GM23338 (cell line): ENCODE results near the gene RIIAD1. TPM values are rescaled to one million over a fixed set of nuclear protein-coding genes. Genes with fewer than 3 reads are reported as not detected.

Experiments used
- ATAC-seq: fragments of 200-7000 bp; cut with Tn5 transposase; 3 replicates; pipeline ENCODE4 v1.9.1; 2020
- DNase-seq: peaks from one replicate; pipeline ENCODE4 v3.0.0-alpha.2; 2015; ENCODE audit warnings: low spot score
- H2AFZ ChIP-seq: fragments of 200-600 bp; sonication (generic); 2 replicates; pipeline ENCODE4 v1.8.0; 2016; ENCODE audit warnings: antibody characterized with exemption, mild to moderate bottlenecking, moderate library complexity
- H3F3A ChIP-seq: fragments of 200-600 bp; sonication (generic); replicated peaks from 2 replicates; pipeline ENCODE4 v1.8.0; 2017; ENCODE audit warnings: antibody characterized with exemption, mixed run types, low read depth
- H3K27ac ChIP-seq: fragments of 200-600 bp; sonication (generic); 2 replicates; pipeline ENCODE4 v1.6.1; 2016; ENCODE audit warnings: low read depth
- H3K27me3 ChIP-seq: fragments of 200-600 bp; sonication (generic); 2 replicates; pipeline ENCODE4 v1.8.0; 2016; ENCODE audit warnings: mild to moderate bottlenecking, mixed run types, moderate library complexity; ENCODE audit not compliant: insufficient read depth
- H3K36me3 ChIP-seq: fragments of 200-600 bp; sonication (generic); 2 replicates; pipeline ENCODE4 v1.8.0; 2016; ENCODE audit warnings: mild to moderate bottlenecking; ENCODE audit not compliant: insufficient read depth
- H3K4me1 ChIP-seq: fragments of 200-600 bp; sonication (generic); 2 replicates; pipeline ENCODE4 v1.8.0; 2016; ENCODE audit warnings: mild to moderate bottlenecking, moderate library complexity; ENCODE audit not compliant: insufficient read depth
- H3K4me2 ChIP-seq: fragments of 200-600 bp; sonication (generic); 2 replicates; pipeline ENCODE4 v1.7.1; 2017; ENCODE audit warnings: mixed run types
- H3K4me3 ChIP-seq: fragments of 200-600 bp; sonication (generic); 2 replicates; pipeline ENCODE4 v1.6.1; 2016; ENCODE audit warnings: mixed run types
- H3K79me2 ChIP-seq: fragments of 200-600 bp; sonication (generic); replicated peaks from 2 replicates; pipeline ENCODE4 v1.8.0; 2017; ENCODE audit warnings: mild to moderate bottlenecking; ENCODE audit not compliant: insufficient read depth
- H3K9me2 ChIP-seq: fragments of 200-600 bp; sonication (generic); 2 replicates; pipeline ENCODE4 v1.8.0; 2017; ENCODE audit not compliant: insufficient read depth
- H4K20me1 ChIP-seq: fragments of 200-600 bp; sonication (generic); replicated peaks from 2 replicates; pipeline ENCODE4 v1.8.0; 2017; ENCODE audit warnings: mild to moderate bottlenecking; ENCODE audit not compliant: insufficient read depth
- H3K27ac Mint-ChIP-seq: 2 replicates; pipeline ENCODE4 v1.8.0; 2020; ENCODE audit warnings: inconsistent platforms, mild to moderate bottlenecking, moderate library complexity, mixed read lengths
- H3K27me3 Mint-ChIP-seq: 3 replicates; pipeline ENCODE4 v1.8.0; 2022; ENCODE audit warnings: low read depth, mild to moderate bottlenecking, moderate library complexity, mixed read lengths, inconsistent platforms; ENCODE audit not compliant: insufficient read depth, poor library complexity
- H3K36me3 Mint-ChIP-seq: 3 replicates; pipeline ENCODE4 v1.8.0; 2021; ENCODE audit warnings: low read depth, mild to moderate bottlenecking, inconsistent platforms, moderate library complexity, mixed read lengths
- H3K4me1 Mint-ChIP-seq: 3 replicates; pipeline ENCODE4 v1.8.0; 2020; ENCODE audit warnings: mild to moderate bottlenecking, inconsistent platforms, mixed read lengths
- H3K4me3 Mint-ChIP-seq: 3 replicates; pipeline ENCODE4 v1.8.0; 2021; ENCODE audit warnings: moderate library complexity, mild to moderate bottlenecking, inconsistent platforms, mixed read lengths
- H3K9me3 Mint-ChIP-seq: 3 replicates; pipeline ENCODE4 v1.8.0; 2020; ENCODE audit warnings: moderate library complexity, mild to moderate bottlenecking, inconsistent platforms, mixed read lengths
- EZH2phosphoT487 ChIP-seq: fragments of 200-600 bp; sonication (generic); IDR thresholded peaks from one replicate; pipeline ENCODE4 v1.8.1; 2018; ENCODE audit warnings: antibody characterized with exemption; ENCODE audit not compliant: unreplicated experiment
- JUNB ChIP-seq: IDR thresholded peaks from one replicate; pipeline ENCODE4 v1.6.1; 2016; ENCODE audit warnings: antibody characterized with exemption; ENCODE audit not compliant: unreplicated experiment
- NANOG ChIP-seq: IDR thresholded peaks from 2 replicates; pipeline ENCODE4 v1.6.1; 2016; ENCODE audit warnings: antibody characterized with exemption, borderline replicate concordance
- POLR2AphosphoS5 ChIP-seq: IDR thresholded peaks from 2 replicates; pipeline ENCODE4 v1.6.1; 2016; ENCODE audit warnings: antibody characterized with exemption, low read depth
- STAT1 ChIP-seq: IDR thresholded peaks from one replicate; pipeline ENCODE4 v1.6.1; 2016; ENCODE audit warnings: antibody characterized with exemption; ENCODE audit not compliant: unreplicated experiment
- ZNF114 ChIP-seq: fragments of 250-450 bp; sonication (Bioruptor Pico); IDR thresholded peaks from 2 replicates; pipeline ENCODE4 v1.5.0; 2020; ENCODE audit warnings: mild to moderate bottlenecking, moderate library complexity
- ZNF331 ChIP-seq: fragments of 250-450 bp; sonication (Bioruptor Pico); IDR thresholded peaks from 2 replicates; pipeline ENCODE4 v1.5.0; 2020; ENCODE audit warnings: low read depth, mild to moderate bottlenecking, moderate library complexity
- polyA plus RNA-seq: library from polyadenylated mRNA; unstranded; fragments of >200 nt; fragmentation: Nextera tagmentation; extraction: Ambion mirVana; gene quantifications from 2 replicates; pipeline ENCODE4 v1.2.1, GENCODE V29; 2016
- total RNA-seq: library from RNA; depleted of rRNA; stranded (reverse); fragments of >200 nt; shearing (Covaris generic); gene quantifications from 2 replicates; pipeline ENCODE4 v1.2.3, GENCODE V29; 2014
- TF ChIP-seq, protein P1 (sequence below): fragments of 250-450 bp; sonication (Bioruptor Pico); IDR thresholded peaks from 2 replicates; pipeline ENCODE4 v1.5.0; 2020; ENCODE audit warnings: mild to moderate bottlenecking, moderate library complexity
- TF ChIP-seq, protein P2 (sequence below): IDR thresholded peaks from 2 replicates; pipeline ENCODE4 v1.6.1; 2016; ENCODE audit warnings: antibody characterized with exemption
- TF ChIP-seq, protein P3 (sequence below): IDR thresholded peaks from one replicate; pipeline ENCODE4 v1.6.1; 2018; ENCODE audit warnings: antibody characterized with exemption; ENCODE audit not compliant: unreplicated experiment

The RIIAD1 gene
- total and polyA plus RNA-seq, 2 experiments from 2014 or later, result not detected

DNA sequence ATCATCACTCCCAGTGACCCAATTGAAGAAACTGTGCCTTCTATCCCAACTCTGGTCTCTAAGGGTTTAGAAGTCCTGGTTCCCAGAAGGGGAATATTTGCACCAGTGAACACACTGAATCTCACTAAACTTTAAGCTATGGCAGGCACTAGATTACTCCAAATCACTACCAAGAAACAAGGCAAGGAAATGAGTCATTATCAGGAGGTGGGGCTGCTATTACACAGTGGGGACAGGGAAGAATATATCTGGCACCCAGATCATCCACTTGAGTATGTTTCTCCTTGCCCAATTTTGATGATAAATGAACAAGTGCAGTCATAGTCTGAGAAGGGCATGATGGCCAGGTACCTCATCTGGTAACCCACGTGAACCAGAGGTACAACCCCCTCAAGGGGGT is 35.0 kb downstream of the RIIAD1 start (continued):
- no peak for TF ChIP-seq EZH2phosphoT487

DNA sequence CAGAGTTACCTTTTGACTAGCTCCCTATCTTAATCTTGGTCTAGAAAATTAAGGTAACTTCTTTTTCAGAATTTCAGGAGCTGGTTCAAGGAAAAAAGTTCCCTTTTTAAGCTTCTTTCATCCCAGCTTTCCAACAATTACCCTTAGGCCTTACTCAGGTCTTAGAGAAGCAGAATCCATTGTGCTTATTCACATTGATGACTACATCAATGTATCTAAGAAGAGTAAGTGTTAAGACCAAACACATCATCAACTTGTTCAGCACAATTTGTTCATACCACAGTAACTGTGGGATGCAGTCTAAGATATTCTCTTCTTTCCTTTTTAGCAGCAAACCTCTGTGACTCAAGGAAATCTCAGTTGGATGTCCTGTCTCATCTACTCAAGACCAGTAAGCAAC is 37.9 kb downstream of the RIIAD1 start:
- ATAC-seq (no peak), DNase-seq (no peak)
- peaks cover 23% of the 10 kb centered on the region for H3K36me3 ChIP-seq
- Mint-ChIP-seq H3K27me3 (peaks cover 4% of the 10 kb centered on the region), H3K4me3 (no peak overlapping the region), H3K27ac (no peak overlapping the region), H3K36me3 (peaks cover 32% of the 10 kb centered on the region), H3K9me3 (no peaks in the 10 kb centered on the region), H3K4me1 (peaks cover 2% of the 10 kb centered on the region; the same call in 2 of the 3 replicates)
- no peaks in the 10 kb centered on the region for H3K27me3 ChIP-seq
- peaks cover 5% of the 10 kb centered on the region; the same call in 1 of the 2 replicates for H3K4me1 ChIP-seq
- H3F3A ChIP-seq, result no peaks in the 10 kb centered on the region
- no peaks in the 10 kb centered on the region for H4K20me1 ChIP-seq
- H3K4me2 ChIP-seq, result no peak overlapping the region
- no peak overlapping the region for H3K27ac ChIP-seq
- TF ChIP-seq JUNB (no peak), NANOG (no peak), ZNF331 (no peak), ZNF114 (CRISPR knock-in tag) (no peak), POLR2AphosphoS5 (no peak), STAT1 (no peak)
- TF ChIP-seq, protein P1, sequence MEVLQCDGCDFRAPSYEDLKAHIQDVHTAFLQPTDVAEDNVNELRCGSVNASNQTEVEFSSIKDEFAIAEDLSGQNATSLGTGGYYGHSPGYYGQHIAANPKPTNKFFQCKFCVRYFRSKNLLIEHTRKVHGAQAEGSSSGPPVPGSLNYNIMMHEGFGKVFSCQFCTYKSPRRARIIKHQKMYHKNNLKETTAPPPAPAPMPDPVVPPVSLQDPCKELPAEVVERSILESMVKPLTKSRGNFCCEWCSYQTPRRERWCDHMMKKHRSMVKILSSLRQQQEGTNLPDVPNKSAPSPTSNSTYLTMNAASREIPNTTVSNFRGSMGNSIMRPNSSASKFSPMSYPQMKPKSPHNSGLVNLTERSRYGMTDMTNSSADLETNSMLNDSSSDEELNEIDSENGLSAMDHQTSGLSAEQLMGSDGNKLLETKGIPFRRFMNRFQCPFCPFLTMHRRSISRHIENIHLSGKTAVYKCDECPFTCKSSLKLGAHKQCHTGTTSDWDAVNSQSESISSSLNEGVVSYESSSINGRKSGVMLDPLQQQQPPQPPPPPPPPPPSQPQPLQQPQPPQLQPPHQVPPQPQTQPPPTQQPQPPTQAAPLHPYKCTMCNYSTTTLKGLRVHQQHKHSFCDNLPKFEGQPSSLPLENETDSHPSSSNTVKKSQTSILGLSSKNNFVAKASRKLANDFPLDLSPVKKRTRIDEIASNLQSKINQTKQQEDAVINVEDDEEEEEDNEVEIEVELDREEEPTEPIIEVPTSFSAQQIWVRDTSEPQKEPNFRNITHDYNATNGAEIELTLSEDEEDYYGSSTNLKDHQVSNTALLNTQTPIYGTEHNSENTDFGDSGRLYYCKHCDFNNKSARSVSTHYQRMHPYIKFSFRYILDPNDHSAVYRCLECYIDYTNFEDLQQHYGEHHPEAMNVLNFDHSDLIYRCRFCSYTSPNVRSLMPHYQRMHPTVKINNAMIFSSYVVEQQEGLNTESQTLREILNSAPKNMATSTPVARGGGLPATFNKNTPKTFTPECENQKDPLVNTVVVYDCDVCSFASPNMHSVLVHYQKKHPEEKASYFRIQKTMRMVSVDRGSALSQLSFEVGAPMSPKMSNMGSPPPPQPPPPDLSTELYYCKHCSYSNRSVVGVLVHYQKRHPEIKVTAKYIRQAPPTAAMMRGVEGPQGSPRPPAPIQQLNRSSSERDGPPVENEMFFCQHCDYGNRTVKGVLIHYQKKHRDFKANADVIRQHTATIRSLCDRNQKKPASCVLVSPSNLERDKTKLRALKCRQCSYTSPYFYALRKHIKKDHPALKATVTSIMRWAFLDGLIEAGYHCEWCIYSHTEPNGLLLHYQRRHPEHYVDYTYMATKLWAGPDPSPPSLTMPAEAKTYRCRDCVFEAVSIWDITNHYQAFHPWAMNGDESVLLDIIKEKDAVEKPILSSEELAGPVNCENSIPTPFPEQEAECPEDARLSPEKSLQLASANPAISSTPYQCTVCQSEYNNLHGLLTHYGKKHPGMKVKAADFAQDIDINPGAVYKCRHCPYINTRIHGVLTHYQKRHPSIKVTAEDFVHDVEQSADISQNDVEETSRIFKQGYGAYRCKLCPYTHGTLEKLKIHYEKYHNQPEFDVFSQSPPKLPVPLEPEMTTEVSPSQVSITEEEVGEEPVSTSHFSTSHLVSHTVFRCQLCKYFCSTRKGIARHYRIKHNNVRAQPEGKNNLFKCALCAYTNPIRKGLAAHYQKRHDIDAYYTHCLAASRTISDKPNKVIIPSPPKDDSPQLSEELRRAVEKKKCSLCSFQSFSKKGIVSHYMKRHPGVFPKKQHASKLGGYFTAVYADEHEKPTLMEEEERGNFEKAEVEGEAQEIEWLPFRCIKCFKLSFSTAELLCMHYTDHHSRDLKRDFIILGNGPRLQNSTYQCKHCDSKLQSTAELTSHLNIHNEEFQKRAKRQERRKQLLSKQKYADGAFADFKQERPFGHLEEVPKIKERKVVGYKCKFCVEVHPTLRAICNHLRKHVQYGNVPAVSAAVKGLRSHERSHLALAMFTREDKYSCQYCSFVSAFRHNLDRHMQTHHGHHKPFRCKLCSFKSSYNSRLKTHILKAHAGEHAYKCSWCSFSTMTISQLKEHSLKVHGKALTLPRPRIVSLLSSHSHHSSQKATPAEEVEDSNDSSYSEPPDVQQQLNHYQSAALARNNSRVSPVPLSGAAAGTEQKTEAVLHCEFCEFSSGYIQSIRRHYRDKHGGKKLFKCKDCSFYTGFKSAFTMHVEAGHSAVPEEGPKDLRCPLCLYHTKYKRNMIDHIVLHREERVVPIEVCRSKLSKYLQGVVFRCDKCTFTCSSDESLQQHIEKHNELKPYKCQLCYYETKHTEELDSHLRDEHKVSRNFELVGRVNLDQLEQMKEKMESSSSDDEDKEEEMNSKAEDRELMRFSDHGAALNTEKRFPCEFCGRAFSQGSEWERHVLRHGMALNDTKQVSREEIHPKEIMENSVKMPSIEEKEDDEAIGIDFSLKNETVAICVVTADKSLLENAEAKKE, result no peak
- TF ChIP-seq, protein P2, sequence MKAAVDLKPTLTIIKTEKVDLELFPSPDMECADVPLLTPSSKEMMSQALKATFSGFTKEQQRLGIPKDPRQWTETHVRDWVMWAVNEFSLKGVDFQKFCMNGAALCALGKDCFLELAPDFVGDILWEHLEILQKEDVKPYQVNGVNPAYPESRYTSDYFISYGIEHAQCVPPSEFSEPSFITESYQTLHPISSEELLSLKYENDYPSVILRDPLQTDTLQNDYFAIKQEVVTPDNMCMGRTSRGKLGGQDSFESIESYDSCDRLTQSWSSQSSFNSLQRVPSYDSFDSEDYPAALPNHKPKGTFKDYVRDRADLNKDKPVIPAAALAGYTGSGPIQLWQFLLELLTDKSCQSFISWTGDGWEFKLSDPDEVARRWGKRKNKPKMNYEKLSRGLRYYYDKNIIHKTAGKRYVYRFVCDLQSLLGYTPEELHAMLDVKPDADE, result no peak
- TF ChIP-seq, protein P3, sequence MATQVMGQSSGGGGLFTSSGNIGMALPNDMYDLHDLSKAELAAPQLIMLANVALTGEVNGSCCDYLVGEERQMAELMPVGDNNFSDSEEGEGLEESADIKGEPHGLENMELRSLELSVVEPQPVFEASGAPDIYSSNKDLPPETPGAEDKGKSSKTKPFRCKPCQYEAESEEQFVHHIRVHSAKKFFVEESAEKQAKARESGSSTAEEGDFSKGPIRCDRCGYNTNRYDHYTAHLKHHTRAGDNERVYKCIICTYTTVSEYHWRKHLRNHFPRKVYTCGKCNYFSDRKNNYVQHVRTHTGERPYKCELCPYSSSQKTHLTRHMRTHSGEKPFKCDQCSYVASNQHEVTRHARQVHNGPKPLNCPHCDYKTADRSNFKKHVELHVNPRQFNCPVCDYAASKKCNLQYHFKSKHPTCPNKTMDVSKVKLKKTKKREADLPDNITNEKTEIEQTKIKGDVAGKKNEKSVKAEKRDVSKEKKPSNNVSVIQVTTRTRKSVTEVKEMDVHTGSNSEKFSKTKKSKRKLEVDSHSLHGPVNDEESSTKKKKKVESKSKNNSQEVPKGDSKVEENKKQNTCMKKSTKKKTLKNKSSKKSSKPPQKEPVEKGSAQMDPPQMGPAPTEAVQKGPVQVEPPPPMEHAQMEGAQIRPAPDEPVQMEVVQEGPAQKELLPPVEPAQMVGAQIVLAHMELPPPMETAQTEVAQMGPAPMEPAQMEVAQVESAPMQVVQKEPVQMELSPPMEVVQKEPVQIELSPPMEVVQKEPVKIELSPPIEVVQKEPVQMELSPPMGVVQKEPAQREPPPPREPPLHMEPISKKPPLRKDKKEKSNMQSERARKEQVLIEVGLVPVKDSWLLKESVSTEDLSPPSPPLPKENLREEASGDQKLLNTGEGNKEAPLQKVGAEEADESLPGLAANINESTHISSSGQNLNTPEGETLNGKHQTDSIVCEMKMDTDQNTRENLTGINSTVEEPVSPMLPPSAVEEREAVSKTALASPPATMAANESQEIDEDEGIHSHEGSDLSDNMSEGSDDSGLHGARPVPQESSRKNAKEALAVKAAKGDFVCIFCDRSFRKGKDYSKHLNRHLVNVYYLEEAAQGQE, result no peak
- no peak overlapping the region for H2AFZ ChIP-seq
- peaks cover 9% of the 10 kb centered on the region for H3K79me2 ChIP-seq
- no peaks in the 10 kb centered on the region for H3K9me2 ChIP-seq
- H3K4me3 ChIP-seq, result no peak overlapping the region
